ENCODE results near the gene PBOV1. TPM values are rescaled to one million over a fixed set of nuclear protein-coding genes. Genes with fewer than 3 reads are reported as not detected.

PBOV1 gene
- not detected in 2 replicates for total RNA-seq

- DNase-seq (ENCODE audit: insufficient read length, low spot score, missing footprints): no peak
- no peaks in the 10 kb centered on the region for H3K9me3 ChIP-seq (ENCODE audit: low read depth, low read length)
- no peak within 1 kb of the TSS for H3K4me3 ChIP-seq (ENCODE audit: insufficient read depth, low read length)
- H3K4me2 ChIP-seq (ENCODE audit: insufficient read depth, low read length): no peak within 1 kb of the TSS
- no peaks in the 10 kb centered on the region for H4K20me1 ChIP-seq (ENCODE audit: insufficient read depth, low read length)
- TF ChIP-seq CTCF (IDR thresholded peaks at IDR 0.05; ENCODE audit: extremely low read depth, low read depth, low read length): no peak
- no peaks in the 10 kb centered on the region for H3K4me1 ChIP-seq (ENCODE audit: insufficient read depth, low read length)
- no peak within 1 kb of the TSS for H3K27ac ChIP-seq (ENCODE audit: low read depth, low read length)
- H3K36me3 ChIP-seq (ENCODE audit: insufficient read depth, low read length): no peaks in the 10 kb centered on the region
- H2AFZ ChIP-seq (ENCODE audit: low read length): no peak within 1 kb of the TSS
- H3K27me3 ChIP-seq (ENCODE audit: insufficient read depth, low read length): peaks cover 8% of the 10 kb centered on the region
- no peaks in the 10 kb centered on the region for H3K79me2 ChIP-seq (ENCODE audit: insufficient read depth, low read length)
These were observed at the start of gene PBOV1 for GRCh38 chr6:138218449-138218848. Gene PBOV1, minus strand, starts transcription at chr6:138218491. Its CDS starts 96 bp downstream, at chr6:138218395.

- TF ChIP-seq CTCF (IDR thresholded peaks at IDR 0.05; ENCODE audit: extremely low read depth, low read depth, low read length): no peak
- no peak overlapping the region for H3K27ac ChIP-seq (ENCODE audit: low read depth, low read length)
- no peak overlapping the region for H3K4me3 ChIP-seq (ENCODE audit: insufficient read depth, low read length)
- H3K4me2 ChIP-seq (ENCODE audit: insufficient read depth, low read length): no peak overlapping the region
- no peaks in the 10 kb centered on the region for H4K20me1 ChIP-seq (ENCODE audit: insufficient read depth, low read length)
- peaks cover 21% of the 10 kb centered on the region for H3K27me3 ChIP-seq (ENCODE audit: insufficient read depth, low read length)
- H3K4me1 ChIP-seq (ENCODE audit: insufficient read depth, low read length): no peaks in the 10 kb centered on the region
- H2AFZ ChIP-seq (ENCODE audit: low read length): no peak overlapping the region
- no peak for DNase-seq (ENCODE audit: insufficient read length, low spot score, missing footprints)
- H3K79me2 ChIP-seq (ENCODE audit: insufficient read depth, low read length): no peaks in the 10 kb centered on the region
- no peaks in the 10 kb centered on the region for H3K9me3 ChIP-seq (ENCODE audit: low read depth, low read length)
- H3K36me3 ChIP-seq (ENCODE audit: insufficient read depth, low read length): no peaks in the 10 kb centered on the region
These were observed 47.8 kb upstream of the PBOV1 start for GRCh38 chr6:138266095-138266494.

GRCh38 chr6:138264372-138264880 lies 46.1 kb upstream of the PBOV1 start:
- no peak for TF ChIP-seq CTCF (IDR thresholded peaks at IDR 0.05; ENCODE audit: extremely low read depth, low read depth, low read length)
- Histone ChIP-seq H3K36me3 (ENCODE audit: insufficient read depth, low read length) (no peaks in the 10 kb centered on the region), H3K4me3 (ENCODE audit: insufficient read depth, low read length) (no peak overlapping the region), H3K27ac (ENCODE audit: low read depth, low read length) (no peak overlapping the region), H3K4me1 (ENCODE audit: insufficient read depth, low read length) (no peaks in the 10 kb centered on the region), H3K27me3 (ENCODE audit: insufficient read depth, low read length) (peaks cover 18% of the 10 kb centered on the region), H3K9me3 (ENCODE audit: low read depth, low read length) (no peaks in the 10 kb centered on the region), H3K4me2 (ENCODE audit: insufficient read depth, low read length) (no peak overlapping the region), H2AFZ (ENCODE audit: low read length) (no peak overlapping the region), H3K79me2 (ENCODE audit: insufficient read depth, low read length) (no peaks in the 10 kb centered on the region), H4K20me1 (ENCODE audit: insufficient read depth, low read length) (no peaks in the 10 kb centered on the region)
- DNase-seq (ENCODE audit: insufficient read length, low spot score, missing footprints): no peak

- no peak for TF ChIP-seq CTCF (IDR thresholded peaks at IDR 0.05; ENCODE audit: extremely low read depth, low read depth, low read length)
- Histone ChIP-seq H3K9me3 (ENCODE audit: low read depth, low read length) (no peaks in the 10 kb centered on the region), H3K4me2 (ENCODE audit: insufficient read depth, low read length) (no peak overlapping the region), H2AFZ (ENCODE audit: low read length) (no peak overlapping the region), H3K79me2 (ENCODE audit: insufficient read depth, low read length) (no peaks in the 10 kb centered on the region), H4K20me1 (ENCODE audit: insufficient read depth, low read length) (no peaks in the 10 kb centered on the region), H3K4me3 (ENCODE audit: insufficient read depth, low read length) (no peak overlapping the region), H3K4me1 (ENCODE audit: insufficient read depth, low read length) (no peaks in the 10 kb centered on the region), H3K36me3 (ENCODE audit: insufficient read depth, low read length) (no peaks in the 10 kb centered on the region), H3K27me3 (ENCODE audit: insufficient read depth, low read length) (peaks cover 15% of the 10 kb centered on the region), H3K27ac (ENCODE audit: low read depth, low read length) (no peak overlapping the region)
- DNase-seq (ENCODE audit: insufficient read length, low spot score, missing footprints): no peak
These were observed 45.7 kb upstream of the PBOV1 start for GRCh38 chr6:138263963-138264362.
